Stimulated activated CD4-positive, alpha-beta T cell treated with anti-CD3 and anti-CD28 coated beads, TNF-alpha, amount 100 ng/mL, for 1 hour (primary cell): ENCODE data around the gene PKNOX1.
A peak's percentile ranks its signal among the peaks of the same experiment; 100 is the strongest.
"Not testable (repeated sequence)": the region's sequence is repeated elsewhere in the genome, so short reads cannot be mapped to it uniquely, and the experiment has no call there.

Experiments used
- DNase-seq, 3 donors: peaks; one replicate each; pipeline ENCODE4 v3.0.0-alpha.2; 2020; ENCODE audit warnings: low read depth in 3 of 3, low spot score in 1 of 3

PKNOX1 gene

GRCh38 chr21:42951193-42951592 is 23.2 kb upstream of the PKNOX1 start:
- not testable (repeated sequence) for DNase-seq

- DNase-seq = no peak
These were observed 17.3 kb upstream of the PKNOX1 start for GRCh38 chr21:42956824-42957630.

GRCh38 chr21:42958122-42958521 is 16.2 kb upstream of the PKNOX1 start:
- not testable (repeated sequence) for DNase-seq

- no peak for DNase-seq
These were observed 14.6 kb upstream of the PKNOX1 start for GRCh38 chr21:42959728-42960127.

- DNase-seq = no peak
These were observed 11.9 kb upstream of the PKNOX1 start for GRCh38 chr21:42962380-42963007.

GRCh38 chr21:42964086-42964485 is 10.3 kb upstream of the PKNOX1 start:
- no peak for DNase-seq

- DNase-seq = no peak
These were observed 9.7 kb upstream of the PKNOX1 start for GRCh38 chr21:42964546-42965210.

GRCh38 chr21:42965211-42965560 is 9.2 kb upstream of the PKNOX1 start:
- no peak for DNase-seq

GRCh38 chr21:42967616-42968015 is 6.7 kb upstream of the PKNOX1 start:
- not testable (repeated sequence) for DNase-seq

- DNase-seq = no peak
These were observed 5.2 kb upstream of the PKNOX1 start for GRCh38 chr21:42969193-42969600.

- no peak for DNase-seq
These were observed 3.3 kb upstream of the PKNOX1 start for GRCh38 chr21:42970946-42971653.

GRCh38 chr21:42971897-42972275 is 2.5 kb upstream of the PKNOX1 start:
- DNase-seq = no peak

GRCh38 chr21:42973309-42973990 is 912 bp upstream of the PKNOX1 start:
- DNase-seq = no peak

GRCh38 chr21:42974832-42975820 is 764 bp downstream of the PKNOX1 start:
- peak in 2 of 3 donors; percentile 13 to 58 for DNase-seq

- no peak for DNase-seq
These were observed 1.7 kb downstream of the PKNOX1 start for GRCh38 chr21:42975886-42976608.

GRCh38 chr21:42980312-42981213 is 6.2 kb downstream of the PKNOX1 start:
- DNase-seq = no peak

- DNase-seq = no peak
These were observed 6.8 kb downstream of the PKNOX1 start for GRCh38 chr21:42981214-42981523.

GRCh38 chr21:42981862-42982261 is 7.5 kb downstream of the PKNOX1 start:
- no peak for DNase-seq
